Mucosa of descending colon (tissue), 3 donors: ENCODE data around the gene FAM241B. TPM values are rescaled to one million over a fixed set of nuclear protein-coding genes. Genes with fewer than 3 reads are reported as not detected.

ENCODE experiments used
- ATAC-seq: fragments of 200-7000 bp; cut with Tn5 transposase; one replicate; pipeline ENCODE4 v1.9.1; 2020; ENCODE audit warnings: mild to moderate bottlenecking, moderate library complexity
- DNase-seq, 3 donors: peaks; one replicate each; pipeline ENCODE4 v3.0.0-alpha.2; 2020
- H3K36me3 ChIP-seq: fragments of 200-600 bp; one replicate; pipeline ENCODE4 v1.8.0; 2021; ENCODE audit warnings: low read depth, mild to moderate bottlenecking
- H3K4me1 ChIP-seq: fragments of 200-600 bp; one replicate; pipeline ENCODE4 v1.8.0; 2021; ENCODE audit warnings: low read depth, mild to moderate bottlenecking
- H3K4me3 ChIP-seq: fragments of 200-600 bp; one replicate; pipeline ENCODE4 v1.8.0; 2021; ENCODE audit warnings: mild to moderate bottlenecking
- H3K9me3 ChIP-seq: fragments of 200-600 bp; one replicate; pipeline ENCODE4 v1.8.0; 2021; ENCODE audit warnings: mild to moderate bottlenecking
- intact Hi-C, 2 donors: fragments of 100-400 bp; cut with DNase I in 1 of 2; cut with micrococcal nuclease in 1 of 2; formaldehyde crosslinking; loops; one replicate each; pipeline versions ENCODE4 v1.11.0 to v1.11.1; 2022; cut with DNase I, micrococcal nuclease
- total RNA-seq, 3 donors: library from RNA; stranded (reverse); fragmentation: NEBNext Ultra II Directional in 2 of 3; extraction: Animal tissue kit (Norgen Biotek cat#: 25700) in 2 of 3; gene quantifications; one replicate each; pipeline versions ENCODE4 v1.2.1 to v1.2.4, GENCODE V29; 2021 to 2023
- TF ChIP-seq, protein P1 (sequence below): fragments of 200-600 bp; IDR thresholded peaks from one replicate; pipeline ENCODE4 v1.8.0; 2022; ENCODE audit warnings: antibody characterized with exemption, mild to moderate bottlenecking
- donor health status: DM: no; HTN: no; CAD: no; lungs with moderate emphysema.
- donor health status: DM: no; HTN: no; CAD: no.
- donor health status: DM: no; HTN: yes; CAD: no.

Gene FAM241B
- total RNA-seq, 3 donors from 2014 or later, result 2.2 to 3.7 (median 3.5) TPM

DNA sequence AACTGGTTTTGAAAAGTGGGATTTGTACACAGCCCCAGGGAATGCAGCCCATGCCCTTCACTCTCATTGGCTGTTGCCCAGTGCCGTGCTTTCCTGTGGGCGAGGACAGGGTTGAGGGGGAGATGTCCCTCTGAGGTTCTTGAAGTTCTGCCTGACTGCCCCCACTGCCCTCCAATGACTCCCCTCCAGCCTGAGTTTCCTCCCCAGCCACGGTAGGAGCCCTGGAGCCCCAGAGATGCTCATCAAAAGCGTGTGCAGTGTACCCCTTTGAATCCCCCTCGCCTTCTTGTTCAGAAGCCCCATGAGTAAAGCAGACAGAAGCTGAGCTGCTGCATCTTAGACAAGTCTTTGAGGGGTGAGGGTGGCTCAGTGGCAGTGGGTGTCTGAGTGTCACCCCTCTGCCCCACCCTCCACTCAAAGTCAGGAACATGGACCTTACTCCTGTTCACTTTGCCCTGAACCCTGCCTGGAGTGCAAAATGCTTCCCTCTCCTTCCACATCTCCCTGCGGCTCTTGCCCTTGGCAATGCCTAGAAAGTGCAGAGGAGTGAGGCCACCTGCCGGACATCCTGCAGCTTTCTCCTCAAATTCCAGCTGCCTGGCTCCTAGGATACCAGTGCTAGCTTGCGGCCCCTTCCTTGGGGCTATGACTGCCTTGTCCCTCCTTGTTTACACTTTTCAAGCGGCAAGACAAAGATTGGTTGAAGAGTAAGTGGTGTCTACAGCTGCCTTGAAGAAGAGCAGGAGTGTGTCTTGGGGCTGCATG is 19.9 kb downstream of the FAM241B start:
- intact Hi-C loops, result no loop called here

DNA sequence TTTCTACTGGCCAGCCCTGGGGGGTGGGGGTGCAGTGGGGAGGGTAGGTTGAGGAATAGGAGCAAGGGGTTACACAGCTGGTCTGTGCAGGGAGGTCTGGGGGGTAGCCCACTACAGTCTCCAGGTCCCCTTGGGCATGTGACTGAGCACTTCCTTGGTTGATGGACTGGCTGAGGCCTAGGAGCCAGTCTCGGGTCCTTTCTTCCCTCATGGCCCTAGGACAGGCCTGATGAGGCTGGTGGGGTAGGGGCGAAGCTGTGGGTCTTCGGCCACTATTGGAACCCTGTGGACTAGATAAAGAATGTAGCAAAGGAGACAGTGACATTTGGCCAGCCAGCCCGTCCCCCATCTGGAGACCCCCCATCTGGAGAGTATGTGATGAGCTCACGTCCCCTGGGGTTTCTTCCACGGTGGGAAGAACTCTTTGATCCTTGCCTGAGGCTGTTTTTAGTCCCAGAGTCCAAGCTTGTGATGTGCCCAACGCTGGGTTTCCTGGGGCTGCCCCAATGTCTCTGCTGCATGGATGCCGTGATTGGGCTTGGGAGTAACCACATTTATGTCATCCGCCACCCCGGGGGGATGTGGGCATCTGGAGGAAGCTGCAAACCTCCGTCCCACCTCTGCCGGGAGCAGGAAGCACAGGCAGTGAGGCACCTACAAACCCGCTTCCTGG is 20.7 kb downstream of the FAM241B start:
- intact Hi-C loops, result no loop called here
- TF ChIP-seq, protein P1, sequence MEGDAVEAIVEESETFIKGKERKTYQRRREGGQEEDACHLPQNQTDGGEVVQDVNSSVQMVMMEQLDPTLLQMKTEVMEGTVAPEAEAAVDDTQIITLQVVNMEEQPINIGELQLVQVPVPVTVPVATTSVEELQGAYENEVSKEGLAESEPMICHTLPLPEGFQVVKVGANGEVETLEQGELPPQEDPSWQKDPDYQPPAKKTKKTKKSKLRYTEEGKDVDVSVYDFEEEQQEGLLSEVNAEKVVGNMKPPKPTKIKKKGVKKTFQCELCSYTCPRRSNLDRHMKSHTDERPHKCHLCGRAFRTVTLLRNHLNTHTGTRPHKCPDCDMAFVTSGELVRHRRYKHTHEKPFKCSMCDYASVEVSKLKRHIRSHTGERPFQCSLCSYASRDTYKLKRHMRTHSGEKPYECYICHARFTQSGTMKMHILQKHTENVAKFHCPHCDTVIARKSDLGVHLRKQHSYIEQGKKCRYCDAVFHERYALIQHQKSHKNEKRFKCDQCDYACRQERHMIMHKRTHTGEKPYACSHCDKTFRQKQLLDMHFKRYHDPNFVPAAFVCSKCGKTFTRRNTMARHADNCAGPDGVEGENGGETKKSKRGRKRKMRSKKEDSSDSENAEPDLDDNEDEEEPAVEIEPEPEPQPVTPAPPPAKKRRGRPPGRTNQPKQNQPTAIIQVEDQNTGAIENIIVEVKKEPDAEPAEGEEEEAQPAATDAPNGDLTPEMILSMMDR, result no peak
- Histone ChIP-seq H3K9me3 (no peaks in the 10 kb centered on the region), H3K36me3 (no peaks in the 10 kb centered on the region), H3K4me1 (no peaks in the 10 kb centered on the region), H3K4me3 (no peak overlapping the region)
- no peak for DNase-seq
- no peak for ATAC-seq

More for the DNA sequence above, 19.9 kb downstream of the FAM241B start:
- no peak for ATAC-seq
- no peak overlapping the region for H3K4me3 ChIP-seq
- TF ChIP-seq, protein P1, result no peak
- no peaks in the 10 kb centered on the region for H3K4me1 ChIP-seq
- H3K36me3 ChIP-seq, result no peaks in the 10 kb centered on the region
- no peak for DNase-seq
- no peaks in the 10 kb centered on the region for H3K9me3 ChIP-seq

DNA sequence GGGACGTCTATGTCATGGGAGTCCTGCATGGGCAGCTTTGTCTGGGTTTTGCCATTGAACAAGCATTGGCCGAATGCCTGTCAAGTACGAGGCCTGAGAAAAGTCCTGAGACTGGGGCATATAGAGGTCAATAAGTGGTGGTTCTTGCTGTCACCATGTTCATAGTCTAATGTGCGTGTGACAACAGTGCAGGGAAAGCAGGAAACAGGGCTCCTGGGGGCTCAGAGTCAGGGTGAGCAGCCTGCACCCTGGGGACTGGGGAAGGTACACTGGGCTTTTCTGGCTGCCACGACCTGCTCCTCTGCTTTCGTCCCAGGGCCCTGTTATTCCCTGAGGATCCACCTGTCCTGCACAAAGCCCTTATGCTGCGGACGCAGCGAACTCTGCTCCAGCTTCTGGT is 21.3 kb downstream of the FAM241B start:
- no peak for ATAC-seq
- no peaks in the 10 kb centered on the region for H3K9me3 ChIP-seq
- intact Hi-C loops, result no loop called here
- H3K4me3 ChIP-seq, result no peak overlapping the region
- no peaks in the 10 kb centered on the region for H3K36me3 ChIP-seq
- no peak for DNase-seq
- no peaks in the 10 kb centered on the region for H3K4me1 ChIP-seq
- TF ChIP-seq, protein P1, result no peak

DNA sequence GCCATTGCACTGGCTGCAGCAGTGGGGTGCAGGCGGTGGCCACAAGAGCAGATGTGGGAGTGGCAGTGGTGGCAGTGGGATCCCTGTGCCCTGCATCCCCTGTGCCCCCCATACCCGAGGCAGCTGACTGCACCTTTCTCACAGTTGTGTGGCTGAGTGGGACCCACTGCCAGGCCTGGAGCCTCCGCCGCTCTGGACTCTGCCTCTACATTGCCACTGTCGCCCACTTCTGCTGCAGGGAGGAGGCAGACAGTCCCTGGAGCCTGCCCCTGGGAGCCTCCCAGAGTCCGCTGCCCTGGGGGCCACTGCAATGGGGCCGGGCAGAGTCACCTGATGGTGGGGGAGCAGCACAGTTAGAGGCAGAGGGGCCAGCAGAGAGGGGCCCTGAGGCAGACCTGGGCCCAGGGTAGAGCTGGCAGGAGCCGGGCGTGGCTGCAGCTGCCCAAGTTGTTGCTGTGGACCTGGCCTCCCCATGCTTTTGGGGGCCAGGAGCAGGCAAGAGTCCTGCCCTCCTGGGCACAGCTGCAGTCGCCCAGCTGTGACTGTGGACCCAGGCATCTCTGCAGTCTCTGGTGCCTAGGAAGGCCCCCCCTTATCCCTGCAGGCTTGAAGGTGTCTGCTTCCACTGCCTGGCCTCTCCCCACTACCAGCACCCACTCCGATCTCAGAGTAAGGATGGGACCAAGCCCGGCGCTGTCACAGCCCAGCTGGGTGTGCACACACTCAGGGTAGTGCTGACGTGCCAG is 22.2 kb downstream of the FAM241B start:
- intact Hi-C loops, result no loop called here
- TF ChIP-seq, protein P1, result no peak
- no peaks in the 10 kb centered on the region for H3K9me3 ChIP-seq
- ATAC-seq, result no peak
- no peak for DNase-seq
- no peak overlapping the region for H3K4me3 ChIP-seq
- H3K4me1 ChIP-seq, result no peaks in the 10 kb centered on the region
- no peaks in the 10 kb centered on the region for H3K36me3 ChIP-seq

DNA sequence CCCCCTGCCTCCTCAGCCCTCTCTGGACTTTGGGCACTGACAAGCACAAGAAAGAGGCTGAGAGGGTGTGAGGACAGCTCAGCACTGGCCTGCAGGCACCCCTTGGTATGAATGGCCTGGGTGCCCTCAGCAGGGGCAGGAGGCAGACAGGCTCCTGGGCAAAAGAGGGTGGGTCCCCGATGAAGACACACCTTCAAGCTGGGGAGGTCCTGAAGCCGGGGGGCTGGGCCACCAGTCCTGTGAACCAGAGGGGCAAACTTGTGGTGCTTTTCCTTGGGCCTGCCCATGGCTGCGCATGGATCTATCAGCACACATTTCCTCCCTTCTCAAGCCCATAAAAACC is 22.8 kb downstream of the FAM241B start:
- TF ChIP-seq, protein P1, result no peak
- ATAC-seq, result no peak
- no peak for DNase-seq
- no peaks in the 10 kb centered on the region for H3K36me3 ChIP-seq
- no peak overlapping the region for H3K4me3 ChIP-seq
- intact Hi-C loops, result no loop called here
- no peaks in the 10 kb centered on the region for H3K9me3 ChIP-seq
- H3K4me1 ChIP-seq, result no peaks in the 10 kb centered on the region
